AG04450 (cell line): ENCODE results near the gene PLCL1. TPM values are rescaled to one million over a fixed set of nuclear protein-coding genes. Genes with fewer than 3 reads are reported as not detected.

ENCODE experiments used
- CTCF ChIA-PET: fragments of 300-600, 350-600 bp; formaldehyde crosslinking; extraction: SDS; loops from one replicate; lab custom pipeline; 2022; ENCODE audit warnings: antibody characterized with exemption, inconsistent platforms; lab: Charles Lee
- POLR2A ChIA-PET: fragments of 350-600 bp; formaldehyde crosslinking; extraction: SDS; loops from one replicate; lab custom pipeline; 2021; ENCODE audit warnings: antibody characterized with exemption, inconsistent platforms; lab: Yijun Ruan, JAX
- DNase-seq: peaks from one replicate; pipeline ENCODE4 v3.0.0-alpha.2; 2011; ENCODE audit warnings: low read depth, low spot score
- H3K27ac ChIP-seq: one replicate; pipeline ENCODE4 v1.5.1; 2012; ENCODE audit warnings: low read depth, low read length, control low read depth
- H3K27me3 ChIP-seq: one replicate; pipeline ENCODE4 v1.6.0; 2012; ENCODE audit warnings: low read length; ENCODE audit not compliant: control insufficient read depth, insufficient read depth
- H3K4me3 ChIP-seq: 2 replicates; pipeline ENCODE4 v1.5.1; 2011; ENCODE audit warnings: mild to moderate bottlenecking, low read depth, low read length, control low read depth
- H3K9me3 ChIP-seq: 2 replicates; pipeline ENCODE4 v1.5.1; 2012; ENCODE audit warnings: low read length; ENCODE audit not compliant: control insufficient read depth, insufficient read depth
- CTCF ChIP-seq: IDR thresholded peaks from 2 replicates; pipeline ENCODE4 v1.5.1; 2011; ENCODE audit warnings: low read depth, low read length, control low read depth, inconsistent platforms
- polyA plus RNA-seq: library from polyadenylated mRNA; depleted of rRNA; stranded (reverse); fragments of >200 nt; gene quantifications from 2 replicates; pipeline ENCODE4 v1.2.3, GENCODE V29; 2011

PLCL1 gene
- polyA plus RNA-seq, 1 experiment = 0.43 TPM

DNA sequence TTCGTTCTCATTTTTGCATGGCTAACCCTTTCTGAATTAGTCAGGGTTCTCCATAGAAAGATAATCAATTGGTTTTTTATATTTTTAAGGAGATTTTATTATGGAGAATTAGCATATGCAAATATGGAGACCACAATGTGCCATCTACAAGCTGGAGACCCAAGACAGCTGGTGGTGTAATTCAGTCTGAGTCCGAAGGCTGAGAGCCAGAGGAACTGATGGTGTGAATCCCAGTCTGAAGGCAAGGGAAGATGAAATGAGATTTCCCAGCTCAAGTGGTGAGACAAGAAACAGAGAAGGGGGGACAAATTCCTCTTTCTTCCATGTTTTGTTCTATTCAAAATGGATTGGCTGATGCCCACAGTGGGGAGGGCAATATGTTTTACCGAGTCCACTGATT, 80.7 kb downstream of the PLCL1 start:
- H3K4me3 ChIP-seq = no peak overlapping the region
- no peaks in the 10 kb centered on the region for H3K27me3 ChIP-seq
- ChIA-PET POLR2A (no interaction called here), CTCF (no interaction called here)
- TF ChIP-seq CTCF = no peak
- H3K9me3 ChIP-seq = no peaks in the 10 kb centered on the region
- no peak for DNase-seq
- no peak overlapping the region for H3K27ac ChIP-seq

- H3K27me3 ChIP-seq = no peaks in the 10 kb centered on the region
- no peaks in the 10 kb centered on the region for H3K9me3 ChIP-seq
- no peak for TF ChIP-seq CTCF
- POLR2A ChIA-PET = no interaction called here
- no peak overlapping the region for H3K27ac ChIP-seq
- no peak for DNase-seq
- CTCF ChIA-PET = no interaction called here
- no peak overlapping the region for H3K4me3 ChIP-seq
These were observed 81.2 kb downstream of the PLCL1 start for GRCh38 chr2:197885587-197885986.

- no peak overlapping the region for H3K4me3 ChIP-seq
- CTCF ChIA-PET = interaction anchor here (0.7 to 1.5 kb wide), 2 partner anchors 20 to 37 kb away, joined by 3 read pairs; no protein-coding TSS in a partner anchor
- no peak overlapping the region for H3K27ac ChIP-seq
- no peak for DNase-seq
- H3K27me3 ChIP-seq = no peaks in the 10 kb centered on the region
- POLR2A ChIA-PET = no interaction called here
- H3K9me3 ChIP-seq = no peaks in the 10 kb centered on the region
- no peak for TF ChIP-seq CTCF
These were observed 83.9 kb downstream of the PLCL1 start for GRCh38 chr2:197888321-197888720.

GRCh38 chr2:197889041-197889440, 84.6 kb downstream of the PLCL1 start:
- Histone ChIP-seq H3K27me3 (no peaks in the 10 kb centered on the region), H3K27ac (no peak overlapping the region), H3K4me3 (no peak overlapping the region), H3K9me3 (no peaks in the 10 kb centered on the region)
- TF ChIP-seq CTCF = no peak
- ChIA-PET CTCF (interaction anchor here (1.1 to 1.5 kb wide), 2 partner anchors 19 to 21 kb away, joined by 3 read pairs; no protein-coding TSS in a partner anchor), POLR2A (no interaction called here)
- no peak for DNase-seq

- DNase-seq = no peak
- no peaks in the 10 kb centered on the region for H3K9me3 ChIP-seq
- H3K27me3 ChIP-seq = no peaks in the 10 kb centered on the region
- ChIA-PET POLR2A (no interaction called here), CTCF (interaction anchor here (1.1 kb wide), 1 partner anchor 20 kb away, joined by 3 read pairs; no protein-coding TSS in a partner anchor)
- H3K27ac ChIP-seq = no peak overlapping the region
- H3K4me3 ChIP-seq = no peak overlapping the region
- no peak for TF ChIP-seq CTCF
These were observed 85.8 kb downstream of the PLCL1 start for GRCh38 chr2:197890168-197890567.
